CMK (cell line): ENCODE measurements around the gene C1S.
"Not testable (repeated sequence)": the region's sequence is repeated elsewhere in the genome, so short reads cannot be mapped to it uniquely, and the experiment has no call there.

ENCODE experiments used
- DNase-seq: peaks from one replicate; pipeline ENCODE4 v3.0.0-alpha.2; 2010; ENCODE audit warnings: low read depth

C1S gene

GRCh38 chr12:7103837-7104584 is 43.5 kb downstream of the C1S start:
- no peak for DNase-seq

GRCh38 chr12:7106082-7106481 is 45.6 kb downstream of the C1S start:
- no peak for DNase-seq

DNA sequence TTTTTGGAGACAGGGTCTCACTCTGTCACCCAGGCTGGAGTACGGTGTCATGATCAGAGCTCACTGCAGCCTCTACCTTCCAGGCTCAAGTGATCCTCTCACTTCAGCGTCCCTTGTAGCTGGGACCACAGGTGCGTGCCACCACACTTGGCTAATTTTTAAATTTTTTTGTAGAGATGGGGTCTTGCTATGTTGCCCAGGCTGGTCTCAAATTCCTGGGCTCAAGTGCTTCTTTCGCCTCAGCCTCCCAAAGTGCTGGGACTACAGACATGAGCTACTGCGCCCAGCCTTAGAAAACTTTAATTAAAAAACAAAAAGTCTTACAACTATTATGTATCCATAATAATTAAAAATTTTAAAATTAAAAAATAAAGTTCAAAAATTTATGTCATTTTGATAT is 46.7 kb downstream of the C1S start:
- DNase-seq, result not testable (repeated sequence)

DNA sequence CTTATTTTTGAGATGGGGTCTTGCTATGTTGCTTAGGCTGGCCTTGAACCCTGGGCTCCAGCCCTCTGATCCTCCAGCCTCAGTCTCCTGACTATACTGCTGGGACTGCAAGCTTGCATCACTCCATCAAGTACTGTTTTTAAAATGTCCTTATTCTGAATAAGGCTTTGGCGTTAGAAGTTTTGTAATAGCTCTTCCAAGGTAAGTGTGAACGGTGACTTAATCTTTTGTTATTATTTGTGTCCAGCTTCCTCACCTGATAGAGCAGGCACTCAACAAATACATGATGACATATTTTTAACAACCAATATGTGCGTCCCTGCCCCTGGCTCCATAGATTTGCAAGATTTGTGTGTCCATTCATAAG is 47.1 kb downstream of the C1S start:
- DNase-seq, result no peak

GRCh38 chr12:7108003-7108795 is 47.7 kb downstream of the C1S start:
- peak; percentile 91 for DNase-seq

GRCh38 chr12:7108796-7109571 is 48.5 kb downstream of the C1S start, which contains the start of gene C1RL:
Gene C1RL, minus strand, starts transcription at chr12:7109214. Its CDS starts 34 bp downstream, at chr12:7109180.
- DNase-seq, result peak; percentile 78

- no peak for DNase-seq
These were observed 49.0 kb downstream of the C1S start for GRCh38 chr12:7109572-7109920.

DNA sequence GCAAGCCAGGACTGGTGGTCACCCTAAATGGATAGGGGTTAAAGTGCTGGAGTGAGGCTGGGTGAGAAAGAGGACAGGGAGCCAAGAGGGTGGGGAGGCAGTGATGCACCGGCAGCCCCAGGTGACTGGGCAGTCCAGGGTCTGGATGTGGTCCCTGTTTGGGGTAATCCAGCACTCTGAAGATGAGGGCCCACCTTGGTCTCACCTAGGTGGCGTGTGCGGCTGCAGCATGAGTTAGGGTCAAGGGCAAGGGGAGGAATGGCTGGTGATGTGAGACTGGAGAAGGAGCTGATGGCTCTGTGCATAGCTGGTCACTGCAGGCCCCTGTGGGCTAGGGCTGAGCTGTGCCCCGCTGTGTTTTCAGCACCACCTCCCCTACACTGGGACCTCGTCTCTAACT is 50.1 kb downstream of the C1S start:
- no peak for DNase-seq

DNA sequence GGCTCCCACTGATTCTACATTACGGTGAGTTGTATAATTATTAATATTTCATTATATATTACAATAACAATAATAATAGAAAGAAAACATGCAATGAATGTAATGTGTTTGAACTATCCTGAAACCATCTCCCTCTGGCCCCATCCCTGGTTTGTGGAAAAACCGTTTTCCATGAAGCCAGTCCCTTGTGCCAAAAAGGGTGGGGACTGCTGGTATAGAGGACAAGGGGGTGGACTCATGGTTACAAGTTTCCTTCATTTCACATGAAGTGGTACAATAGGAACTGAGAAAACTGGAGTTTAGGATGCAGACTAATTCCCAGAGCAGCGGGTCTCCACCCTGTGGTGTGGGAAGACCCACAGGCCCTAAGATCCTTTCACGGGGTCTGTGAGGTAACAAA is 51.5 kb downstream of the C1S start:
- DNase-seq, result no peak

DNA sequence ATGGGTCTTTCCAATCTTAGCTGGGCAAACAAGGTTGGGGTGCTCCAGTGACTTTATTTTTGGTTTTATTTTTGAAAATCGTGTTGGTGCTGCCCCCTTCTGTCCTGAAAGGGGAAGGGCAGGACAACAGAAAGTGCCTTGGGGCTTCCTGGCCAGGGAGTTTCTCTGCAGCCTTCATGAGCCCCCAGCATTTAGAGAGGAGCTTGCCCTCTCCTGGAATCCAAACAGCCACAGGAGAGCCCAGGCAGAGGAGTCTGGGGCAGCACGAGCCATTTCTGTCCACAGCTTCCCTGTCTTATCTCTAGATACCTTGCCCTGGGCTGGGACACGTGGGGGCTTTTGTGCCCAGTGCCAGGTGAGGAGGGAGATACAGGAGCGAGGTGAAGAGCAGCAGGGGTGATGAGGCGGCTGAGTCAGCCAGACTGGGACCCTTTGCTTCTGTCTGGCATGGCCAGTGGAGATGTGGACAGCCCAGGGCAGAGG is 52.9 kb downstream of the C1S start:
- DNase-seq, result no peak

DNA sequence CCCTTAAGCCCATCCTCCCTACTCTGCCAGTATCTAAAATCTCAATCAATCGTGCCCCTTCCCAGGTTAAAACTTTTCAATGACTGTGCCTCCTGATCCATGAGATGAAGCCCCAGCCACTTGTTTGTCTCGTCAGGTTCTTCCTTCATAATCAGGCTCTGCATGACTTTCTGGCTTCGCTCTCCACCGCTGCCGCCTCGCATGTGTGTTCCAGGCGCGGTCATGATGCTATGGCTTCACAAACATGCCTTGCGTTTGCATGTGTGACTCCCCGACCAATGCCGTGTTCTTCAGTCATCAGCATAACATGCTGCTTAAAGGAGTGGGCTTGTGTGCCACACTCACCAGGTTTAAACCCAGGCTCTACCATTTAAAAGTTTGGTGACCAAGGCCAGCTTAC is 53.5 kb downstream of the C1S start:
- no peak for DNase-seq

- DNase-seq, result no peak
These were observed 54.3 kb downstream of the C1S start for GRCh38 chr12:7114851-7115250.

GRCh38 chr12:7116196-7116595 is 55.7 kb downstream of the C1S start:
- DNase-seq, result no peak

DNA sequence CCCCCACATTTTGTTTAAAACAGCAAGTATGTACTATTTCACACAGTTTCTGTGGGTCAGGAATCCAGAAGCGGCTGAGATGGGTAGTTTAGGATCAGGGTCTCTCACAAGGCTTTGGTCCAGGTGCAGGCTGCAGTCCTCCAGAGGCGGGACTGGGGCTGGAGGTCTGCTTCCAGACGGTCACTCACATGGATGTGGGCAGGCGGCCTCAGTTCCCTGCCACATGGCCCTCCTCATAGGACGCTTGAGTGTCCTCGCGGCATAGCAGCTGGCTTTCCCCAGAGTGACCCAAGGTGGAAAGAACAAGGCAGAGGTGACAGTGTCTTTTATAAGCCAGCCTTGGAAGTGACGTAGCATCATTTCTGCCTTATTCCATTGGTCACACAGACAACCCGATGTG is 56.4 kb downstream of the C1S start:
- no peak for DNase-seq

DNA sequence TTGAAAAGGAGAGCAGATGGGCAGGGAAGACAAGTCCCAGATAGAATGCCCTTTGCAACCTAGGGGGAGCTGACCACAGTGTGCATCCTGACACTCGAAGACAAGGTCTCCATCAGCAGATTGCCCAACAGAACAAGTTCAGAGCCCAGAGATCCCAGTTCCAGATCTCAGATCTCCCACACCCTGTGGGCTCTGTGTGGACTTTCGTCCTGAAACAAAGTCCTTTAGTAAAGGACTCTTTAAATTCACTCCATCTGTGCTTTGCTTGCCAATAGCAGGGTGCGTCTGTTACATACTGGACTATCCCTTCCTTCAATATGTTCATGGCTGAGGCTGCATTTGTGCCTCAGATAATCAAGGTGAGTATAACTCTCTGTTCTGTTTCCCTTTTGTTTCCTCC is 57.2 kb downstream of the C1S start:
- DNase-seq, result no peak

DNA sequence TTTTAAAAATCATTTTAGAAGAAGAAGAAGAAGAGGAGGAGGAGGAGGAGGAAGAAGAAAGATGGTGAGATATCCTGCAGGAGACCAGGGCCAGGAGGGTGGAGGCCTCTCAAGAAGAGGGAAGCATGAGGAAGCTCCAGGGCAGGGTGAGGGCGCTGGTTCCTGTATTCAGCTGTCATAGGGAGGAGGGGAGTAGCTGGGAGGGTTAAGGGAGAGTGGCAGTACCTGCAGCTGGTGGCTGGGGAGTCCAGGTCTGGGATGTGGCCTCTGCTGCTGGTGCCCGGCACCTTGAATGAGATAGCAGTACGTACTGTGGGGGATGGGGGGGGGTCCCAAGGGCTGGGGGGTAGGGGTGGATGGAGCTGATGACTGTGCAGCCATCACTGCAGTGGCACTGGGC is 58.4 kb downstream of the C1S start:
- DNase-seq, result no peak

- no peak for DNase-seq
These were observed 59.6 kb downstream of the C1S start for GRCh38 chr12:7120166-7120565.
